ENCODE data around the gene METRN. TPM values are rescaled to one million over a fixed set of nuclear protein-coding genes. Genes with fewer than 3 reads are reported as not detected.
"Not testable (repeated sequence)": the region's sequence is repeated elsewhere in the genome, so short reads cannot be mapped to it uniquely, and the experiment has no call there.

METRN gene
- total RNA-seq, 1 donor from 2014 or later = 23.6 TPM

DNA sequence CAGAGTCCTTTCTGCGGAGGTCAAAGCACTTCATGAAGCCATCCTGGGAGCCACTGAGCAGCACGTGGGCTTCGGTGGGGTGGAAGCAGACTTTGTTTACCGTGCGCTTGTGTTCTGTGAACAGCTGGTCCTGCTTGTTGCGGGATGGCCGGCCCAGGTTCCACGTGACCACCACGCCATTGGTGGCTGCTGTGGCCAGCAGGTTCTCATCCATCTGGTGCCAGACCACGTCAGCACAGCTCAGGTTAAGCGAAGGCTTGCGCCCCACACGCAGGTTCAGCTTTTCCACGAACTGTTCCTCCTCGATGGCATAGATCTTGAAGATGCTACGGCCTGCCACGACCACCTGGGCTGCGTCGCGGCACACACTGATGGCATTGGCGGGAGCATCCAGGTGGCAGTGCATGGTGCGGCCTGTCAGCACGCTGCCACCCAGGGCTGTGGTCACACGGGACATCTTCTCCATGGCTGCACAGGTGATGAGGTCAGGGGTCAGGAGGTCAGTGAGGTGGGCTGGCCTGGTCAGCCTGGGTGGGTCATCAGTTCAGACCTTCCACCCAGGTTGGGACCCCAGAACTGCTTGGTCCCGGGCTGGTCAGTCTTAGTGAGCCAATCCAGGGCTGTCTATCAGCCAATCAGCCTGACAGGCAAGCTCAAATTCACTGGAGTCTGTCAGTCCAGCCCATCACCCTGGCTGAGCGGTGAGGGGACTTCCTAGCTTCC is 25.6 kb upstream of the METRN start:
- no peak for DNase-seq (ENCODE audit: low spot score in 2 of 2)
- FAIRE-seq = no peak

- FAIRE-seq; DNase-seq (ENCODE audit: low spot score in 2 of 2): not testable (repeated sequence)
Observed at GRCh38 chr16:691242-691641, 23.7 kb upstream of the METRN start.

DNA sequence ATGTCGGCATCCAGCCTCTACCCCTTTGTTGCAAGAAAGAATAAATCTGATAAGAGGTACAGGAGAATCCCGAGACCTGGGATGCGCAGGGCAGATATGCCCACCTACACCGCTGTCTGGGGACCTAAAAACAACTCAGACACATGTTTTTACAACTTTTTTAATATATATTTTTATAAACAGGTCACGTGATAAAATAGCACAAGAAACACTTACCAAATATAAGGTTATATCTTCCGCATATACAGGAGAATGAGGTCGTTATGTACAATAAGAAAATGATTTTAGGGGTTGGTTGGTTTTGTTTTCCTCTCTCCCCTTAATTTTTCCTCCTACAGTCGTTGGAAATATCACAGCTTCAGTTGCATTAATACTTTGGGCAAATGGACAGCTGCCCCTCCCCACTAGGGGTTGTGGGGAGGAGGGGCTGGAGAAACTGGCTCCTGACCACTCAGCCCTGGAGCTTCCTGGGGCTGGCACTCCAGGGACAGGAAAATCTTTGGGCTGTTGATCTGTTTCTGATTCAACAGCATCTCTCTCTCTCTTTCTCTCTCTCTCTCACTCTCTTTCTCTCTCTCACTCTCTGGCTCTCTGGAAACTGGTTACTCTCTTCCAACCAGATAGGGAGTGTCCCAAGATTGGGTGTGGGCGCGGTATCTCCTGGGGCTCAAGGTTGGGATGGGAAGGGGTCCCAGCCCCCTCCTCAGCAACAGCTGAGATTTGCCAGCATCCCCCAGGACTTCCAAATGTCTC is 22.4 kb upstream of the METRN start:
- no peak for DNase-seq (ENCODE audit: low spot score in 2 of 2)
- FAIRE-seq = no peak

DNA sequence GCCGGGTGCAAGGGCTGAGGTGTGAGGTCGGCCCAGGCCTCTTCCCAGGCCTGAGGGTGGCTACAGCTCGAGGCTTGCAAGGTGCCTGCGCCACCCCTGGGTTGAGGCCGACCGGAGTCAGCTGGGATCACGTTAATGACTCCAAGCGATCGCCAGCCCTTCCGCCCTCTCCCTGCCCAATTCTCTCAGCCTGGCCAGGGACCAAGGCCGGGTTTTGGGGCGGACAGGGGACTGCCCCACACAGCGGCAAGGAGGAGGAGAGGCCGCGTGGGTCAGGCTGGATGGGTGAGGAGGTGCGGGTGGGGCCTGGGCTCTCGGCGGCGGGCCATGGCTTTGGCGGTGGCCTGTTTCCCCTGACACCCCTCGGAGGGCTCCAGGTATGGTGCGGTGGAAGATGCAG is 21.6 kb upstream of the METRN start:
- no peak for DNase-seq (ENCODE audit: low spot score in 2 of 2)

DNA sequence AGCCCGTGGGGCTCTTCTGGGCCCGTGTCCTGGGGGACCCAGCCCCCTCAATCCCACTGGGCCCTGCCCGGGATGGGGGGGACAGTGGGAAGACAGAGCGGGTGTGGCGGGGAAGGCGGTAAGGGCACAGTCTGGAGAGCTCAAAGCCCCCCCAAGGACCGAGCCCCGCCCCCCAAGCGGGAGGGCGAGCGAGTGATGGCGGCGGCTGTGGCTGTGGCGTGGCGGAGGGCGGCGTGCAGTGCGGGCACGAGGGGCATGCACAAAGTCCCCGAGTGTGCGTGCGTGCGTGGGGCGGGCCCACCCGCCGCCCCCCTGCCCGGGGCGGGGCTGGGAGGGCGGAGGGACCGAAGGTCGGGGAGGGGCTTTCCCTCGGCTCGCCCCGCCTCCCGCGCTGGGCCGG is 21.2 kb upstream of the METRN start:
- FAIRE-seq (no peak), DNase-seq (ENCODE audit: low spot score in 2 of 2) (no peak)

More for the DNA sequence above, 21.6 kb upstream of the METRN start:
- no peak for FAIRE-seq

DNA sequence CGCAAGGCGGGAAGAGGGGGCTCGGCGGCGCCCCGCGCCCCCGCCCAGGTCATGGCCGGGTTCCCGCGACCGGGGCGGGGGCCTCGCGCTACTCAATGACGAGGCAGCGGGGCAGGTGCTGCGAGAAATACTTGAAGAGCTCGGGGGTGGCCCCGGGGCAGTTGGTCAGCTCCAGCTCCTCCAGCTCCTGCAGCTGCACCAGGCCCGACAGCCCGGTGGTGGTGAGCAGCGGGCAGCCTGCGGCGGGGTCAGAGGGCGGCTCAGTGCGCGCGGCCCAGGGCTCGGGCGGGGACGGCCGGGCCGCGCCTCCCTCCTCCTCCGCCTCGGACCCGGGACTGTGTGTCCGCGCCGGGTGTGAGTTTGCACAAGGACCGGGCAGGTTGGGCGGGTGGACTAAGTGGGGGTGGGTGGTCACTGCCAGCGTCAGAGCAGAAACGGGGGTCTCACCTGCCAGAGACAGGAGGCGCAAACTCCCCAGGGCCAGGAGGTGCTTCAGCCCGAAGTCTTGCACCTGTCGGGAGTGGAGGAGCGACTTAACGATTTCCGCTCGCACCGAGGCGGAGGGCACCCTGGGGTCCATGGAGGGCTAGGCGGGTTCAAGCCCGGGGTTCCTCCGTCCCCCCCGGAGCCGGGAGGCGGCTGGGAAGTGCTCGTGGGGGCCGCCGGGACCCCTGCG is 20.6 kb upstream of the METRN start:
- no peak for DNase-seq (ENCODE audit: low spot score in 2 of 2)

GRCh38 chr16:694863-695354 is 20.0 kb upstream of the METRN start:
- FAIRE-seq = no peak

More for the DNA sequence above, 20.6 kb upstream of the METRN start:
- no peak for FAIRE-seq

GRCh38 chr16:695355-696089 is 19.4 kb upstream of the METRN start:
- DNase-seq (ENCODE audit: low spot score in 2 of 2) (peak in 1 of 2 donors; percentile 53), FAIRE-seq (no peak)

More at GRCh38 chr16:694863-695354, 20.0 kb upstream of the METRN start:
- DNase-seq (ENCODE audit: low spot score in 2 of 2) = no peak

- no peak for FAIRE-seq
- DNase-seq (ENCODE audit: low spot score in 2 of 2) = no peak
Observed at GRCh38 chr16:698911-699671, 15.8 kb upstream of the METRN start.

DNA sequence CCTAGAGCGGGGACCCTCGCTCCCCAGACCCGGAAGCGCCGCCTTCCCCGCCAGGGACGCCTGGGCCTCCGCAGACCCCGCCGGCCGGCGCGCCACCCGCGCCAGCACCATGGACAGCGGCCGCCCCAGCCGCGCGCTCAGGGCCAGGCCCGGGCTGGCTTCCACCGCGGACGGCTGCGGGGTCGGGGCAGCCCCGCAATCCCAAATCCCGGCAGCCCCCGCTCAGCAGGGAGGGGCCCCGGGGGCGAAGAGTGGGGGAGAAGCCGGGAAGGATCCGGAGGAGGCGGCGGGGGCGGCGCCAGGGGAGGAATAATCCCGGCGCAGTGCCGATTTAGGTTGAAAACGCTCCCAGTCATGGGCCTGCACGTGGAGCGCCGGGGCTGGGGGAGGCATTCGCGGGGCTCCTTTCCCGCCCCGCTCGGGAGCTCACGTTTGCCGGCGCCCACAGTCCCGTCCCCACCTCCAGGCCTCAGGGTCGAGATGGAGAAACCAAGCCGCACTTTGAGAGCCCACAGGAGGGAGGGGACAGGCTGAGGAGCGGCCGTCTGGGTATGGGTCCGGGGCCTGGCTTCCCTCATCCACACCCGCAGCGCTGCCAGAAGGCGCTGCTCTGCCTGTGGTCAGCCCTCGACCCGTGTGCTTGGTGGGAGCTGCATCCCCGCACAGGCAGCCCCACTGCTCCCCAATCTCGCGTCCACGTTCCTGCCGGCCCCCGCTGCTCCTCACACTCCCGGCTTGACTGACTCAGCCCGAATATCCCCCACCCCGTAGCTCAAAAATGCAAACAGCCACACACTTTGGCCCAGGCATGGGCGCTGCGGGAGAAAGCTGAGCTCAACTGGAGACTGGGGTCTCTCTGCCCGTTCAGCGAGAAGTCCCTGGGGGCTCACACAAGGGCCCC is 14.0 kb upstream of the METRN start:
- peak in 1 of 2 donors; percentile 64 for DNase-seq (ENCODE audit: low spot score in 2 of 2)
- FAIRE-seq = no peak

DNA sequence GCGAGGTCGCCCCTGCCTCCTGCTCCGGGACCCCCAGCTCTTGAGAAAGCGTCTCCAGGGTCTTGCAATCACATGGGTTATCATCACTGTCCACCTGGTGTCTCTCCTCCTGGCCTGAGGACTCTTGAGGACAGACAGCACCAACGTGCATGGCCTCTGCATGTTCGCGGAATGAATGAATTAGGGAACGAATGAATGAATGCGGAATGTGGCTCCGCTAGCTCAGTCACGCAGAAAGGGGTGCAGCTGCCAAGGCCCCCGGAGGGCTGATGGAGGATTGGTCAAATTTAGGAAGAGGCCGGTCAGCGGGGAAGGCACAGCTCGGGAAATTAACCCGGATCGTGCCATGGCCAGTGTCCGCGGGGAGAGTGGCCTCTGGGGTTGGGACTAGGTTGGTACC is 12.6 kb upstream of the METRN start:
- FAIRE-seq = no peak
- no peak for DNase-seq (ENCODE audit: low spot score in 2 of 2)

- no peak for FAIRE-seq
- DNase-seq (ENCODE audit: low spot score in 2 of 2) = no peak
Observed at GRCh38 chr16:703406-703805, 11.5 kb upstream of the METRN start.

DNA sequence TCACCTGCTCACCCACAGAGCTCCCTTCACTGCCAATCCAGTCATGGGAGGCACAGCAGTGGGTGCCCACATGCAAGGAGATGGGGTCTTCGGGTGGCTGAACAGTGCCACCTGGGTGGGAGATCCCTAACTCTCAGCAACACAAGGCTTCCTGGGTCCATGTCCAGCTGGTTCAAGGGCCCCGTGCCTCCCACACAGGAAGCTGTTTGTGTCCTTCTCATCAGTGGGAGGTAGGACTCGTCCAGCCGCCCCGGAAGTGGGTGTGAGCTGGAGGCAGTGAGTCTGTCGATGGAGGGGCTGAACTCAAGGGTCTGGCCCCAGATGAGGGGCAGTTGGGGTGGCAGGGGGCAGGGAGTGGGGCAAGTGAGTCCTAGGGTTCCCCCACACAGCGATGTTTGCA is 10.9 kb upstream of the METRN start:
- DNase-seq (ENCODE audit: low spot score in 2 of 2) (no peak), FAIRE-seq (no peak)

GRCh38 chr16:704552-705380 is 10.2 kb upstream of the METRN start:
- DNase-seq (ENCODE audit: low spot score in 2 of 2) = no peak
- no peak for FAIRE-seq

DNA sequence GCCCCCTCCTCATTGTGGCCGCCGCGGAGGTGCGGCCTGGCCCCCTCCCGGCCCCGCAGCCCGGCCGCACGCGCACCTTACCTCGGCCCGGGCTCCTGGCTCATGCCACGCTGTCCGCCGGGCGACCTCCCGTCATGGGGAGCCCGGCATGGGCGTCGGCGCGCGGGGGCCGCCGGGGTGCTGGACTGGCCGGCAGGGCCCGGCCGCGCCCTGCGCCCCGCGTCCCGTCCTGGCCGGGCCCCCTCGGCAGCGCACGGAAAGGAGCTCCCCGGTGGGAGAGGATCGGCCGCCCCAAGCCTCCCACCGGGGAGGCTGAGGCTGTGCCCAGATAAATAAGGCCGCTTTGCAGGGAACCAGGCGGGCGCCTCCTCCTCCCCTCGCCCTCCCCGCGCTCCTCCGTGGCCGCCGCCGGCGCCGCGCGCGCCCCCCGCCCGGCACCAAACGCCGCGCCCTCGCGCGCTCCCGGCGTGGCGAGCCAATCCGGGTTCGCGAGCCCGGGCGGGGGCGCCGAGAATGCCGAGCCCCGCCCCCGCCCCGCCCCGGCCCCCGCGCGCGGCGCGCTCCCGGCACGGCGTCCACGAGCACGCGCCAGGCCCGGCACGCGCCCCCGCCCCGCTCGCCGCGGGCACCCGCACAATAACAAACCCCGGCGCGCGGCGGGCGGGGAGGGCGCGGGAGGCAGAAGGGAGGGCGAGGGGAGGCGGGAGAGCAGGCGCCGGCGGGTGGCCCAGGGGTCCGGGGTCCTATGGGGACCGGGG is 9.3 kb upstream of the METRN start, which contains the start of gene FBXL16:
Gene FBXL16, minus strand, starts transcription at position 371 of the 758 bp plus-strand sequence. CDS start 8,396 bp downstream, outside the sequence.
- FAIRE-seq (no peak), DNase-seq (ENCODE audit: low spot score in 2 of 2) (peak; percentile 85 to 86)

GRCh38 chr16:706189-707061 is 8.5 kb upstream of the METRN start:
- no peak for FAIRE-seq
- DNase-seq (ENCODE audit: low spot score in 2 of 2) = no peak
